ENCODE measurements around the gene EIPR1. TPM values are rescaled to one million over a fixed set of nuclear protein-coding genes. Genes with fewer than 3 reads are reported as not detected.
"Not testable (repeated sequence)": the region's sequence is repeated elsewhere in the genome, so short reads cannot be mapped to it uniquely, and the experiment has no call there.

Gene EIPR1
- total RNA-seq, 2 donors from 2014 or later: 25.1 to 28.5 TPM

DNA sequence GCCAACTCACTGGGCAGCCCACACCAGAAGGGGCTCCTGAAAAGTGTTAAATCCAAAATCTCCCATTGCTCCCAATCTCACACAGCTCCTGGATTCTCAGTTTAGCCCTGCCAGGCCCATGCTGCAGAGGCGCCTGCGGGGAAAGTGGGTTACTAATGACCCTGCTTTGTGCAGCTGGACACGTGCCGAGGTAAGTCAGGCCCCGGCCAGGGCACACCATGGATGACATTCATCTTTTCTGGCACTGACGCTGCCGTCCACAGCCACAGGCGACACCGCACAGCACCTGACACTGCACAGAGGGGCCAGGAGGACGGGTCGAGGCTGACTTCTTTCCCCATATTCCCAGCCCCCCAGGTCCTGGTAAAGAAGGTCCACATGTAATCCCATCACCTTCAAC lies 193.5 kb downstream of the EIPR1 start:
- no peaks in the 10 kb centered on the region for H3K9me3 ChIP-seq (ENCODE audit: control insufficient read depth, low read length, poor library complexity, severe bottlenecking)
- no peaks in the 10 kb centered on the region for H3K27me3 Mint-ChIP-seq
- peaks cover 5% of the 10 kb centered on the region for H3K4me1 Mint-ChIP-seq
- ATAC-seq (no peak), DNase-seq (no peak)
- H3K4me3 Mint-ChIP-seq: no peak overlapping the region
- no peak overlapping the region for H3K27ac Mint-ChIP-seq
- no peaks in the 10 kb centered on the region for H3K36me3 Mint-ChIP-seq (ENCODE audit: low read depth)

GRCh38 chr2:3183766-3184165 lies 193.9 kb downstream of the EIPR1 start:
- Mint-ChIP-seq H3K4me1 (peaks cover 5% of the 10 kb centered on the region), H3K36me3 (ENCODE audit: low read depth) (no peaks in the 10 kb centered on the region), H3K27me3 (no peaks in the 10 kb centered on the region), H3K27ac (no peak overlapping the region), H3K4me3 (no peak overlapping the region)
- no peak for ATAC-seq
- H3K9me3 ChIP-seq (ENCODE audit: control insufficient read depth, low read length, poor library complexity, severe bottlenecking): no peaks in the 10 kb centered on the region
- no peak for DNase-seq

DNA sequence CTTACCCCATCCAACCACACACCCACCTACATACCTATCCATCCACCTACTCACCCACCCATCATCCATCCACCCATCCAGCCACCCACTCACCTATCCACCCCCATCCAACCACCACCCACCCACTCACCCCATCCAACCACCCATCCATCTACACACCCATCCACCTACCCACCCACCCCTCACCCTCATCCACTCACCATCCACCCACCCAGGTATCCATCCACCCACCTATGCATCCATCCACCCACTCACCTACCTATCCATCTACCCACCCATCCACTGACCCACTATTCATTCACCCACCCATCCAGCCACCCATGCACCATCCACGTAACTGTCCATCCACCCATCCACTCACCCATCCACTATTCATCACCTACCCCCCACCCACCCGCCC lies 194.8 kb downstream of the EIPR1 start:
- no peak overlapping the region for H3K4me3 Mint-ChIP-seq
- H3K4me1 Mint-ChIP-seq: peaks cover 5% of the 10 kb centered on the region
- DNase-seq (no peak), ATAC-seq (no peak)
- H3K9me3 ChIP-seq (ENCODE audit: control insufficient read depth, low read length, poor library complexity, severe bottlenecking): no peaks in the 10 kb centered on the region
- no peaks in the 10 kb centered on the region for H3K36me3 Mint-ChIP-seq (ENCODE audit: low read depth)
- H3K27ac Mint-ChIP-seq: no peak overlapping the region
- H3K27me3 Mint-ChIP-seq: no peaks in the 10 kb centered on the region

- ATAC-seq (no peak), DNase-seq (no peak)
- H3K27me3 Mint-ChIP-seq: no peaks in the 10 kb centered on the region
- H3K36me3 Mint-ChIP-seq (ENCODE audit: low read depth): peaks cover 2% of the 10 kb centered on the region
- H3K9me3 ChIP-seq (ENCODE audit: control insufficient read depth, low read length, poor library complexity, severe bottlenecking): no peaks in the 10 kb centered on the region
- peaks cover 5% of the 10 kb centered on the region for H3K4me1 Mint-ChIP-seq
- H3K27ac Mint-ChIP-seq: no peak overlapping the region
- no peak overlapping the region for H3K4me3 Mint-ChIP-seq
These were observed 196.1 kb downstream of the EIPR1 start for GRCh38 chr2:3181416-3182010.

- H3K27me3 Mint-ChIP-seq; DNase-seq; H3K27ac Mint-ChIP-seq; H3K9me3 ChIP-seq (ENCODE audit: control insufficient read depth, low read length, poor library complexity, severe bottlenecking); H3K36me3 Mint-ChIP-seq (ENCODE audit: low read depth); H3K4me3 Mint-ChIP-seq; ATAC-seq; H3K4me1 Mint-ChIP-seq: not testable (repeated sequence)
These were observed 196.8 kb downstream of the EIPR1 start for GRCh38 chr2:3180909-3181221.

GRCh38 chr2:3180082-3180908 lies 197.3 kb downstream of the EIPR1 start:
- Mint-ChIP-seq H3K27ac (no peak overlapping the region), H3K27me3 (no peaks in the 10 kb centered on the region), H3K4me1 (peaks cover 3% of the 10 kb centered on the region), H3K36me3 (ENCODE audit: low read depth) (peaks cover 2% of the 10 kb centered on the region), H3K4me3 (no peak overlapping the region)
- no peak for DNase-seq
- H3K9me3 ChIP-seq (ENCODE audit: control insufficient read depth, low read length, poor library complexity, severe bottlenecking): no peaks in the 10 kb centered on the region
- no peak for ATAC-seq

DNA sequence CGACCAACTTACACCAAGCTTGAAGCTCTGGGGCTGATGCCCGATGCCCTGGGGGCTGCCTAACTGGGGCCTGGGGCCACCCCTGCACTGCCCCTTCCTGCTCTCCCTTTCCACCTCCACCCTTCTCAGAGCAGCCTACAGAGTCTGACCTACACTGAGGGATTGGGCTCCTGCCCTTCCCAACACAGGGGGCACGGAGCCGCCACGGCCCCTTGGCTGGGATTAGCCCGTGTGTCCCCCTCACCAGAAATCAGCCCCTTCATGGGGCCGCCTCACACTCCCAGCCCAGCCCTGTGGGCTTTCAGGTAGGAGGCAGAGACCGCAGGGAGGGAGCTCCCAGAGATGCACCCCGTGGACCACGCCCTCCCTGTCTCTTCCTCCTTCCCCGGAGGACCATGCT lies 198.0 kb downstream of the EIPR1 start:
- H3K27ac Mint-ChIP-seq: no peak overlapping the region
- ATAC-seq (no peak), DNase-seq (no peak)
- H3K4me3 Mint-ChIP-seq: no peak overlapping the region
- H3K9me3 ChIP-seq (ENCODE audit: control insufficient read depth, low read length, poor library complexity, severe bottlenecking): no peaks in the 10 kb centered on the region
- H3K4me1 Mint-ChIP-seq: peaks cover 3% of the 10 kb centered on the region
- H3K36me3 Mint-ChIP-seq (ENCODE audit: low read depth): peaks cover 2% of the 10 kb centered on the region
- H3K27me3 Mint-ChIP-seq: no peaks in the 10 kb centered on the region

- Mint-ChIP-seq H3K27ac (no peak overlapping the region), H3K4me3 (no peak overlapping the region), H3K4me1 (peaks cover 3% of the 10 kb centered on the region), H3K36me3 (ENCODE audit: low read depth) (peaks cover 2% of the 10 kb centered on the region), H3K27me3 (no peaks in the 10 kb centered on the region)
- H3K9me3 ChIP-seq (ENCODE audit: control insufficient read depth, low read length, poor library complexity, severe bottlenecking): no peaks in the 10 kb centered on the region
- ATAC-seq (no peak), DNase-seq (no peak)
These were observed 198.4 kb downstream of the EIPR1 start for GRCh38 chr2:3179208-3179607.

- no peak for DNase-seq
These were observed 199.0 kb downstream of the EIPR1 start for GRCh38 chr2:3178578-3179031.

GRCh38 chr2:3177891-3178577 lies 199.6 kb downstream of the EIPR1 start:
- no peak for ATAC-seq
- H3K9me3 ChIP-seq (ENCODE audit: control insufficient read depth, low read length, poor library complexity, severe bottlenecking): no peaks in the 10 kb centered on the region
- peaks cover 5% of the 10 kb centered on the region for H3K36me3 Mint-ChIP-seq (ENCODE audit: low read depth)
- peaks cover 5% of the 10 kb centered on the region for H3K4me1 Mint-ChIP-seq
- DNase-seq: no peak
- H3K4me3 Mint-ChIP-seq: no peak overlapping the region
- no peak overlapping the region for H3K27ac Mint-ChIP-seq
- H3K27me3 Mint-ChIP-seq: no peaks in the 10 kb centered on the region

More at GRCh38 chr2:3178578-3179031, 199.0 kb downstream of the EIPR1 start:
- ATAC-seq: no peak
- H3K4me3 Mint-ChIP-seq: no peak overlapping the region
- no peak overlapping the region for H3K27ac Mint-ChIP-seq
- peaks cover 5% of the 10 kb centered on the region for H3K36me3 Mint-ChIP-seq (ENCODE audit: low read depth)
- peaks cover 3% of the 10 kb centered on the region for H3K4me1 Mint-ChIP-seq
- H3K27me3 Mint-ChIP-seq: no peaks in the 10 kb centered on the region
- no peaks in the 10 kb centered on the region for H3K9me3 ChIP-seq (ENCODE audit: control insufficient read depth, low read length, poor library complexity, severe bottlenecking)

- no peak for DNase-seq
- H3K27me3 Mint-ChIP-seq: no peaks in the 10 kb centered on the region
- ATAC-seq: no peak
- peaks cover 5% of the 10 kb centered on the region for H3K36me3 Mint-ChIP-seq (ENCODE audit: low read depth)
- H3K4me3 Mint-ChIP-seq: no peak overlapping the region
- H3K27ac Mint-ChIP-seq: no peak overlapping the region
- no peaks in the 10 kb centered on the region for H3K9me3 ChIP-seq (ENCODE audit: control insufficient read depth, low read length, poor library complexity, severe bottlenecking)
- peaks cover 5% of the 10 kb centered on the region for H3K4me1 Mint-ChIP-seq
These were observed 200.8 kb downstream of the EIPR1 start for GRCh38 chr2:3176869-3177255.

DNA sequence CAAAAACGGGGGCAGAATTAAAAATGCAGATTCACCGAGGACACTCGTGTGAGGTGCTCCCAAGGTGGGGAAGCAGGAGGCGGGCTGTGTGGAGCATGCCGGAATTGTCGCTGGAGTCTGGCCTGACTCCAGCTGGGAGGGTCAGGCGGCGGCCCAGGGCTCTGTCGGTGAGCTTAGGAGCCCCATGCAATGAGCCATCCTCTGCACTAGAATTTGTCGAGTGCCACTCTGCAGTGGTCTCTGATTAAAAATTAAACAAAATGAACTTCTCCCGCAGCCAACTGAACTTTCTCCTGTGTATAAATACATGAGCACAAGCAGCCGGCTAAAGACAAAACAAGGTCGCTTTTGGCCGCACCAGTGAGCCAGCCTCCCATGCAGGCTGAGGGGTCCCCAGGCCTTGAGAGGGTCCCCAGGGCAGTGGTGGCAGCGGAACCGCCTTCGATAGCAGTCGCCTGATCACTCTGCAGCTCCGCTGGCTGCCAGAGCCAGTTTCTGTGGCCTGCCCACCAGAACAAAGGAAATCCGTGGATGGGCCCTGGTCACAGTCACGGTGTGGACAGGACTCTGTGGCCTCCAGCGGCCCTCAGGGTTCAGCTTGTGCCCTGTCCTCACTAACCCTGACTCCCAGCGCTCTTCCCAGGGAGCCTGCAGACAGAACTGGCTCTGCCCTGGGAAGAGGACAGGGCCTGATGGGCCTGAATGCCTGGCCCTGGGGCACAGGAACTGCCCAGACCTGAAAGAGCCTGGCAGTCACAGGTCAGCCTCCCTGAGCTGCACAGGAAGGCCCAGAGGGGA lies 201.3 kb downstream of the EIPR1 start:
- Mint-ChIP-seq H3K4me3 (peak overlapping the region; percentile 41), H3K36me3 (ENCODE audit: low read depth) (peaks cover 6% of the 10 kb centered on the region), H3K4me1 (peaks cover 5% of the 10 kb centered on the region), H3K27ac (no peak overlapping the region), H3K27me3 (no peaks in the 10 kb centered on the region)
- no peaks in the 10 kb centered on the region for H3K9me3 ChIP-seq (ENCODE audit: control insufficient read depth, low read length, poor library complexity, severe bottlenecking)
- DNase-seq: no peak
- no peak for ATAC-seq

GRCh38 chr2:3175568-3175955 lies 202.1 kb downstream of the EIPR1 start:
- Mint-ChIP-seq H3K27me3 (no peaks in the 10 kb centered on the region), H3K36me3 (ENCODE audit: low read depth) (peaks cover 6% of the 10 kb centered on the region), H3K27ac (no peak overlapping the region), H3K4me1 (peaks cover 2% of the 10 kb centered on the region), H3K4me3 (no peak overlapping the region)
- ATAC-seq (no peak), DNase-seq (no peak)
- no peaks in the 10 kb centered on the region for H3K9me3 ChIP-seq (ENCODE audit: control insufficient read depth, low read length, poor library complexity, severe bottlenecking)

Data from T-helper 17 cell (primary cell).